Upper lobe of left lung (tissue), 4 donors: Measurements from ENCODE around the gene PTPRD.

Source experiments
- POLR2A ChIP-seq, 4 donors: fragments of 450-650 bp; IDR thresholded peaks; one replicate each; pipeline ENCODE4 v1.5.1; 2016 to 2017; ENCODE audit warnings: antibody characterized with exemption in 4 of 4, mild to moderate bottlenecking in 2 of 4
- POLR2AphosphoS5 ChIP-seq, 2 donors: sonication (generic); formaldehyde crosslinking; IDR thresholded peaks; one replicate each; pipeline ENCODE4 v1.5.1; 2017; ENCODE audit warnings: antibody characterized with exemption in 2 of 2
- TF ChIP-seq, protein P1 (sequence below), 6 experiments: fragments of 450-650 bp in 4 of 6; fragments of 200-600 bp in 2 of 6; sonication (generic) in 2 of 6; IDR thresholded peaks; one replicate each; pipeline ENCODE4 v1.5.1; 2016 to 2019; ENCODE audit warnings: antibody characterized with exemption in 6 of 6

DNA sequence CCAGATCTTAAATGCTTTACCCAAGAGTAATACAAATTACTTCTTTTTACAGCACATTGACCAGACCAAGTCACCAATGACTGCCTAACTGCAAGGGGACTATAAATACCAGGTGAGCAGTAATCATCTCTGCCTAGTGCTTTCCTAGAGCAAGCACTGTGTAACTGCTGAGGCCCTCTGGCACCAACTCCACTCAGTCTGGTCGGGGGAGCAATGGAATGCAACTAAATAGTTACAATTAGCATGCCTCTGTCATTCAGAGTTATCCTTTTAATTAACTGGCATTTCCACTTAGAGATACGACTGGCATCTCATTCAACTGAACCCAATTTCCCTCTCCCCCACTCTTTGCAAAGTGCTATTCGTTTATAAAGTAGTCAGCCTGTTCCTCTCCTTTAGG, 1504.2 kb downstream of the PTPRD start:
- TF ChIP-seq, protein P1, sequence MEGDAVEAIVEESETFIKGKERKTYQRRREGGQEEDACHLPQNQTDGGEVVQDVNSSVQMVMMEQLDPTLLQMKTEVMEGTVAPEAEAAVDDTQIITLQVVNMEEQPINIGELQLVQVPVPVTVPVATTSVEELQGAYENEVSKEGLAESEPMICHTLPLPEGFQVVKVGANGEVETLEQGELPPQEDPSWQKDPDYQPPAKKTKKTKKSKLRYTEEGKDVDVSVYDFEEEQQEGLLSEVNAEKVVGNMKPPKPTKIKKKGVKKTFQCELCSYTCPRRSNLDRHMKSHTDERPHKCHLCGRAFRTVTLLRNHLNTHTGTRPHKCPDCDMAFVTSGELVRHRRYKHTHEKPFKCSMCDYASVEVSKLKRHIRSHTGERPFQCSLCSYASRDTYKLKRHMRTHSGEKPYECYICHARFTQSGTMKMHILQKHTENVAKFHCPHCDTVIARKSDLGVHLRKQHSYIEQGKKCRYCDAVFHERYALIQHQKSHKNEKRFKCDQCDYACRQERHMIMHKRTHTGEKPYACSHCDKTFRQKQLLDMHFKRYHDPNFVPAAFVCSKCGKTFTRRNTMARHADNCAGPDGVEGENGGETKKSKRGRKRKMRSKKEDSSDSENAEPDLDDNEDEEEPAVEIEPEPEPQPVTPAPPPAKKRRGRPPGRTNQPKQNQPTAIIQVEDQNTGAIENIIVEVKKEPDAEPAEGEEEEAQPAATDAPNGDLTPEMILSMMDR (IDR thresholded peaks at IDR 0.05), result no peak
- TF ChIP-seq POLR2A (IDR thresholded peaks at IDR 0.05) (no peak), POLR2AphosphoS5 (IDR thresholded peaks at IDR 0.05) (no peak)
